GM21447 (cell line): ENCODE results near the gene C10orf62.
"Not testable (repeated sequence)": the region's sequence is repeated elsewhere in the genome, so short reads cannot be mapped to it uniquely, and the experiment has no call there.

Experiments
- ATAC-seq: cut with Tn5 transposase; IDR thresholded peaks from one replicate; pipeline ENCODE4 v1.9.1; 2021; ENCODE audit not compliant: unreplicated experiment

The C10orf62 gene, protein sequence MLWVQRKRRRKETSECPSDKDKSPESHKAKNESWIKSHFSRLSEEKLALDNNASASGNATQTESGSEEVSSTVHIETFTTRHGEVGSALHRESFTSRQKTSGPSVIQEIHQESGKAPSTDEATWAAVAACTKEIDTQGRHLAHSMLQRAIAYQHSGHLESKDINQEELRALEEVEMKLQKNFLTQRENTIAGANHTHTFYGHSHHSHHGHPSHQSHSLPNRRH

DNA sequence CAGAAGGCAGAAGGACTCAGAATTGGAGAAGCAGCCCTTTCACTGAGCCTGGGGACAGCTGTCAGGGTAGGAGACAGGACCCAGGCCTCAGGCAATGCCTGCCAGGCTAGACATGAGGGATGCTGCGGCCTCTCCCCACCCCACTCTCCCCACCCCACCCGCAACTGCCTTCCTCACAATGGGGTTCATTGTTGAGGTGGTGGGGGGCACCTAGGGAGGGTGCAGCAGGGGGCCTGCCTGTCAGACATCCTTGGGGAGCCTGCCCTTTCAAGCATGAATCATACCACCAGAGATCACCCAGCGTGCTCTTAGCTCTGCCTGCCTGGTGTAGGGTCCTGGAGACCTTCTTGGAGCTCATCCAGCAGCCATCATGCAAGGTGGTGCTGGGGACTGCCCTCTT, at the start of gene C10orf62:
Gene C10orf62 (plus strand): TSS at position 243 of the 400 bp plus-strand sequence. CDS start 177 bp downstream, outside the sequence.
- no peak for ATAC-seq

DNA sequence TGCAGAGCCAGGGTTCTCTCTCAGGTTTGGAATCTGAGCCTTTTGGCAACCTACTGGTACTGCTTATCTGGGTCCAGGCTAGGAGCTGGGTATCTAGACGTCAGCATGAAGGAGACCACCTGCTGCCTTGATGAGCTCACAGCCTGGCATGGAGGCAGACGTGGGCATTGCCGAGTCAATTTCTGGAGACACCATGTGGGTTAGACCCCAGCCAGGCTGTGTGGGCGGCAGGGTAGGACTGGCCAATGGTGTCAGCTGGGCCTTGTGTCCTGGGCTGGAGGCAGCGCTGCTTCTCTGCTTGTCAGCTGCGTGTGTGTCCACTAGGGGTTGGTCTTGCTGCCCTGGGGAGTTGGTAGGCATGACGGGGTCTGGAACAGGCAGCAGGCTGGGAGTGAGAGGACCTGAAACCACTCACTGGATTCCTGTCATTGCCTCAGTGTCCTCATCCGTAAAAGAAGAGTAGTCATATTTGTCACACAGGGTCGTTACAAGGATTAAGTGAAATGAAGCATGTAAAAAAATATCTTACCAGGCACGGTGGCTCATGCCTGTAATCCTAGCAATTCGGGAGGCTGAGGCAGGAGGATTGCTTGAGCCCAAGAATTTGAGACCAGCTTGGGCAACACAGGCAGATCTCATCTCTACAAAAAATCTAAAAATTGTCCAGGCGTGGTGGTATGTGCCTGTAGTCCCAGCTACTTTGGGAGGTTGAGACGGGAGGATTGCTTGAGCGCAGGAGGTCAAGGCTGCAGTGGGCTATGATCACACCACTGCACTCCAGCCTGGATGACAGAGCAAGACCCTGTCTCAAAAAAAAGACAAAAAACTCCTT, 48.6 kb upstream of the C10orf62 start:
- no peak for ATAC-seq

DNA sequence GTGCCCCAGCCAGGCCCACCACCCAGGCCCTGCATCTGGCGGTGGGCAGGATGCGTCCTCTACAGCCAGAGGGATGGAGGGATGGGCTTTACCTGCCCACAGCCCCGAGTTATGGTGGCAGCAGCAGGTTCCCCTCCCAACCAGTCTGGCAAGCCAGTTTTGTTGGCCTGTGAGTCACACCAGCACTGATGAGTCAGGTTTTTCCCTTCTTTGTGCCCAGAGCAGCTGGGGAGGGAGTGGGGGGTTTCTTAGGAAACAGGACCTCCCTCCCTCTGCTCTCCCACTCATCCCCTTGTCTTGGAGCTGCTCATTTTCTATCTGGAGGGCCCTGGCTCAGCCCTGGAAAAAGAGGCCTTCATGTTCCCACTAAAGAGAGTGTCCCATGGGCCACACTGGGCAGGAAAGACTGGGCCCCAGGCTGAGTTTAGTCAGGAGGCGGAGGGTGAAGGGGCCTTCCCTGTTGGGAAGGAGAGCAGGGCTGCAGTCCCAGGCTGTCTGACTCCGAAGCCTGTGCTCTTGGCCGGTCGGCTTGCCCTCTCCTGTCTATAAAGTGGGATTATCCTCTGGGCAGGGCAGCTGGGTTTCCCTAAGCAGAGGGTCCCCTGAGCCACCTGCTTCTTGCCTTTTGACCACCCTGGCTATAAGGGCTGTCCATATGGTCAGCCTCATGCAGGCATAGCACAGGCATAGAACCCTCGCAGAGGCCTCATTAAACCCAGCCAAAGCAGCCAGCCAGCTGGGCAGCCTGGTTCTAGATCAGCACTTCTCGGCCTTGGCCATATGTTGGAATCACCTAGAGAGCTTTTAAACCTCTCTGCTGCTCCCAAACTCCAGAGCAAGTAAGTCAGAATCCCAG, 47.1 kb upstream of the C10orf62 start:
- ATAC-seq, result no peak

DNA sequence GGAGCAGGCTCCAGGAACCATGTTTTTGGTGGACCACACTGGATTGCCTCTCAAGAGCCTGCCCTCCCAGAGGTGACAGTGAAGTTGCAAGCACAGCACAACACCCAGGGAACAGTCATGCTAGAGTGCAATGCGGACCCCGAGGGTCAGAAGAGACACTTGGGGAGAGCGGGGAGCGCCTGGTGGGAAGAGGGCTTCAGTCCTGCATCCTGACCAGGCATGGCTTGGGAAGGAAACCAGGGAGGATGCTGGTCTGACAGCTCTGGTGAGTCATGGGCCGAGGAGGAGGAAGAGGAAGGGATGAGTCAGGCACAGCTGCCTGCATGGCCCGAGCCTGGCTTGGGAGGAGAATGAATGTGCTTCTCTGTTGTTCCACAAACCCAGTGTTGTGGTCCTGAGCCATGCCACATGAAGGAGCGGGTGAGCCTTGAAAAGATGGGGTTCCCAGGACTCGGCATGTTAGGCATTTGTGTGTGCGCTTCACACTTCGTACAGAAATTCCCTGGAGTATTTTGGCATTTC, 46.4 kb upstream of the C10orf62 start:
- ATAC-seq, result no peak

DNA sequence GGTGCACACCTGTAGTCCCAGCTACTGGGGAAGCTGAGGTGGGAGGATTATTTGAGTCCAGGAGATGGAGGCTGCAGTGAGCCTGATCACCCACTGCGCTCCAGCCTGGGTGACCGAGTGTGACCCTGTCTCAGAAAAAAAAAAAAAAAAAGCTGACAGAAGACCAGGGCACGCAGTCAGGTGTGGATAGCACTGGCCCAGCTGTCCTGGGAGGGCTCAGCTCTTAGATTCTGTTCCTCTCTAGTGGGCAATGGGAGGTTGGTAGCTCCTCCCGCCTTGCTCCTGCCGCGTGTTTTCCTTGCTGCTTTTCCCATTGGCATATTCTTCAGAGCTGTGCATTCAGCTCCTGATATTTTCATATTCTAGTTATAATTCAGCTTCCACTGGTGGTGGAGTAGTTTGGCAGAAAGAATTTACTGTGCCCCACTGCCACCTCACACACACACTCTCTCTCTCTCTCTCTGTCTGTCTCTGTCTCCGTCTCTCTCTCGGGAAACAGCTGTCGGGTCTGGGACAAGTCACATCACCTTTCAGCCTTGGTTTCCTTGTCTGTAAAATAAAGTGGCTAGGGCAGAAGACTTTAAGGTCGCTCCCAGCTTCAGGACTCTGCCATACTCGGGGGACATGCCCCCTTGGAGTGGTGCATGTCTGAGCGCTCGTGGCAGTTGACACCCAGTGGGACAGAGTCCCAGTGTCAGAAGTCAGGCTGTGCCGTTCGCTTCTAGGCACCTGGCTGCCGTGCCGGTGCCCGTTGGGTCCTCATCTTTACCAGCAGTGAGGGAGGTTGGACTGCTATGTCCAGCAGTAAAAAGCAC, 42.9 kb upstream of the C10orf62 start:
- ATAC-seq, result no peak

DNA sequence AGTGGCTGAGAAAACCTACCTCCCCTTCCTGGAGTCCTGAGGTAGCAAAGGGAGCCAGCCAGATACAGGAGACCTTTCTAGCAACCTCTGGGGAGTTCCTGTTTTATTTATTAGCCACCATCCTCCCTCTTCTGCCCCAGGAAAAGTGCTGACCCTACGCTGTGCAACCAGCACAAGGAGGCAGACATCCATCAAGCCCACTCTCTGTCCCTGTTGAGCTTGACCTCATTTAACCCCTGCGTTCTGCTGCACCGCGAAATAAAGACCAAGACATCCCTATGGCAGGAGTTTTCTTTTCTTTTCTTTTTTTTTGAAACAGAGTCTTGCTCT, 42.3 kb upstream of the C10orf62 start:
- no peak for ATAC-seq

- no peak for ATAC-seq
These were observed 41.6 kb upstream of the C10orf62 start for GRCh38 chr10:97547962-97548361.

DNA sequence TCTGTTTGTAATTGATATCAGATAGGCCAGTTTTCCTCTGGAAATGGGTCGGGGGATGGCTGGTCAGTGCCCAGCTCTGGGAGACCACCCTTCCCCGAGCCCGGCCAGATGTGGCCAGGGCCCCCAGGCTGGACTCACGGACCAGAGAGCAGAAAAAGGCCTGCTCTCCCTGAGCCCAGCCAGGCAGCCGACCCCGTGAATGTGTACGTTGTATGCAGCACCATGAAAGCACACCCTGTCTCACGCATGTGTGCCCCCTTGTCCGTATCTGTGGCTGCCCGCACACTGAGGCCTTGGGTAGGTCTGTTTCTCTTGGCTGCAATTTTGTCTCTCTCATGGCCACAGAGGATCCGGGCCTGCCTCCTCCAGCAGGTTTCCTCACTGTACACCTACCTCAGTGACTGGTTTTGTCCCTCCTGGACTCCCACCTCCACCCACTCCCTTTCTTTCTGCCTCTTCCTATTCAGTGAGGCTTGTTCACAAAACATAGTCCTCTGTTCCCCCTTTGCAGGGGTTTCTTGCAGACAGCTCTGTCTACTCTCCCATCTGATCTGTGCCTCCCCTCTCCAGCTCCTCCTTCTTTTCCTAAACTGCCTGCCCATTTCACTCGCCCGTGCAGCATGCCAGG, 40.6 kb upstream of the C10orf62 start:
- ATAC-seq, result no peak

GRCh38 chr10:97549587-97550322, 39.8 kb upstream of the C10orf62 start:
- ATAC-seq, result no peak

- ATAC-seq, result no peak
These were observed 39.0 kb upstream of the C10orf62 start for GRCh38 chr10:97550336-97551149.

DNA sequence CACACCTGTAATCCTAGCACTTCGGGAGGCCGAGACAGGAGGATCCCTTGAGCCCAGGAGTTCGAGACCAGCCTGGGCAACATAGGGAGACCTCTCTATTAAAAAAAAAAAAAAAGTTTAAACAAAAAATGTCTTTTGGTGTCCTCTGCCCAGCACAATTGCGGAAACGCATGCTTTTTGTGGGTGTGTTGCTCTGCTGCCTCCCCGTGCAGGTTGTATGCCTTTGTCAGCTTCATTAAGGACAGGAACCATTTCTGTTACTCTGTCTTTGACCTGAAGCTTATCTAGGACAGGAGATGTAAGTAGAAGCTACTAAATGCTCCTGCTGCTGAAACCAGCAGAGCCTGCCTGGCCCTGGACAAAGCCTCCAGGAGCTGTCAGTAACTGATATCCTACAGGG, 38.2 kb upstream of the C10orf62 start:
- no peak for ATAC-seq

DNA sequence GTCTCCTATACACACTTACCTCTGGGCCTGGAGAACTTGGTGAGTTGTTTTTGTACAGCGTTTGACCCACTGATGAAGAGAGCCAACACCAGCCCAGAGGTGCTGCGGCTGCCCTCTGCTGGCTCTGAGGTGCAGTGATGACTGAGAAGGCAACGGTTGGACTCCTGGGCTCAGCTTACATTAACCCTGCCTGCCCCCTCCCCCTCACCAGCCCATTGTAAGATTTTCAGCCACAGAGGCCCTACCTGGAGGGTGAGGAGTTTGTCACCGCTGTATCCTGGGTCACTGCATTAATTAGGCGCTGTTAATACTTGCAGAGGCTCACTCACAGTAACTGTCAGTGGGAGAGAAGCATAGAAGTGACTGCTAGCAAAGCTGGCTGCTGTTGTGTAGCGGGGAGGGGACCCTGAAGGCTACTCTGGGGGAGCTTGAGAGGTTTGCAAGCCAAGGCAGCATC, 35.9 kb upstream of the C10orf62 start:
- peak; percentile 81 for ATAC-seq

- not testable (repeated sequence) for ATAC-seq
These were observed 35.2 kb upstream of the C10orf62 start for GRCh38 chr10:97554336-97554735.

DNA sequence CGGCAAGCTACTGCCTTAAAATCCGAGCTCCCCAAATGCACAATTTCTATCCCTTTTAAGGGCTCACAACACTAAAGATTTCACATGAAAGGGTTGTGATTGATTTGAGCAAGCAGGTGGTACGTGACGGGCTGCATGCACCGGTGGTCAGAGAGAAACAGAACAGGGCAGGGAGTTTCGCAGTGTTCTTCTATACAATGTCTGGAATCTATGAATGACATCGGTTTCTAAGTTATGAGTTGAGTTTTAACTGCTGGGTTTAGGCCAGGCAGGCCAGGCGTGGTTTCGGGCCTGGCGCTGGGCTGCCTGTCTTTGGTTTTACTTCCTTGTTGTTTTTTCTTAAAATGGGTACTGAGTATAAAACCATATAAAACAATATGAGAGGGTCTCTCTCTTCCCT, 34.0 kb upstream of the C10orf62 start:
- ATAC-seq, result not testable (repeated sequence)

- ATAC-seq, result not testable (repeated sequence)
These were observed 28.7 kb upstream of the C10orf62 start for GRCh38 chr10:97560731-97561381.

DNA sequence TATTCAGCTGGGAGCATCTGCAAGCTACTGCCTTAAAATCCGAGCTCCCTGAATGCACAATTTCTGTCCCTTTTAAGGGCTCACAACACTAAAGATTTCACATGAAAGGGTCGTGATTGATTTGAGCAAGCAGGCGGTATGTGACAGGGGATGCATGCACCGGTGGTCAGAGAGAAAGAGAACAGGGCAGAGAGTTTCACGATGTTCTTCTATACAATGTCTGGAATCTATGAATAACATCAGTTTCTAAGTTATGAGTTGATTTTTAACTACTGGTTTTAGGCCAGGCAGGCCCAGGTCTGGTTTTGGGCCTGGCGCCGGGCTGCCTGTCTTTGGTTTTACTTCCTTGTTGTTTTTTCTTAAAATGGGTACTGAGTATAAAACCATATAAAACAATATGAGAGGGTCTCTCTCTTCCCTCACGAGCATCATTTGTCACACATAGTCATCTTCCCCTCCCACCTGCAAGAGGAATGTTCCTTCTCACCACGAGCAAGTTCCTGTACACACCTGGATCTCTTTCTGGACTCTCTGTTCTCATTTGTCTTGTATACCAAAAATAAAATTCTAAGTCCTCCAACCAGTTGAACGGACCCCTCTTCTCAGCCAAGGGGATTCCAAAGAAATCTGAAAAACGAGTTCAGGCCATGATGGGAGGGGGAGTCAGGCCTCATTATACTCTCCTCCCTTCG, 28.0 kb upstream of the C10orf62 start:
- ATAC-seq, result not testable (repeated sequence)

DNA sequence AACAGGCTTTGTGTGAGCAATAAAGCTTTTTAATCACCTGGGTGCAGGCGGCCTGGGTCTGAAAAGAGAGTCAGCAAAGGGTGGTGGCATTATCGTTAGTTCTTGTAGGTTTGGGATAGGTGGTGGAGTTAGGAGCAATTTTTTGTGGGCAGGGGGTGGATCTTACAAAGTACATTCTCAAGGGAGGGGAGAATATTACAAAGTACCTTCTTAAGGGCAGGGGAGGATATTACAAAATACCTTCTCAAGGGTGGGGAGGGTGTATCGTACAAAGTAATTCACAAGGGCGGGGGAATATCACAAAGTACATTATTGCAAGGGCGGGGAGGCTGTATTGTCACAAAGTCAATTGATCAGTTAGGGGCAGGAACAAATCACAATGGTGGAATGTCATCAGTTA, 27.2 kb upstream of the C10orf62 start:
- ATAC-seq, result not testable (repeated sequence)
